Measurements from ENCODE around the gene MPZL2.

DNA sequence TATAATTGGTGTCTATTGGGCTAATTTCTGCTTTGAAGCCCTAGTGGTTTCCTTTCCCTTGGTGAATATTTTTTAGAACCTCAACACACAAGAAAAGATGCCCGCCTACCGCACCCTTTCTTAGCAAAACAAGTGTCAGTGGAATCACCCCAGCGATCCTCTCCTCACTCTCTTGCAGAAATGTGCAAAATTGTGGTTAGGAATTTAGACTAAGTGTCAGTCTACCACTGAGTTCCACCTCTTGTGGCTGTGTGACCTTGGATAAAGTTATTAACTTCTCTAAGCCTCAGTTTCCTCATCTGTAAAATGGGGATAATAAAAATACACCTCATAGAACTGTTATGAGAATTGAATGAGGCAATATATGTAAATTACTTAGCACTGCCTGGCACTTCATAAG is 34.0 kb downstream of the MPZL2 start:
- TF ChIP-seq POLR2A (IDR thresholded peaks at IDR 0.05) = no peak
- TF ChIP-seq, protein P1, sequence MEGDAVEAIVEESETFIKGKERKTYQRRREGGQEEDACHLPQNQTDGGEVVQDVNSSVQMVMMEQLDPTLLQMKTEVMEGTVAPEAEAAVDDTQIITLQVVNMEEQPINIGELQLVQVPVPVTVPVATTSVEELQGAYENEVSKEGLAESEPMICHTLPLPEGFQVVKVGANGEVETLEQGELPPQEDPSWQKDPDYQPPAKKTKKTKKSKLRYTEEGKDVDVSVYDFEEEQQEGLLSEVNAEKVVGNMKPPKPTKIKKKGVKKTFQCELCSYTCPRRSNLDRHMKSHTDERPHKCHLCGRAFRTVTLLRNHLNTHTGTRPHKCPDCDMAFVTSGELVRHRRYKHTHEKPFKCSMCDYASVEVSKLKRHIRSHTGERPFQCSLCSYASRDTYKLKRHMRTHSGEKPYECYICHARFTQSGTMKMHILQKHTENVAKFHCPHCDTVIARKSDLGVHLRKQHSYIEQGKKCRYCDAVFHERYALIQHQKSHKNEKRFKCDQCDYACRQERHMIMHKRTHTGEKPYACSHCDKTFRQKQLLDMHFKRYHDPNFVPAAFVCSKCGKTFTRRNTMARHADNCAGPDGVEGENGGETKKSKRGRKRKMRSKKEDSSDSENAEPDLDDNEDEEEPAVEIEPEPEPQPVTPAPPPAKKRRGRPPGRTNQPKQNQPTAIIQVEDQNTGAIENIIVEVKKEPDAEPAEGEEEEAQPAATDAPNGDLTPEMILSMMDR (IDR thresholded peaks at IDR 0.05) = no peak
- TF ChIP-seq EP300 (IDR thresholded peaks at IDR 0.05; ENCODE audit: low read depth) = no peak

Measured in transverse colon (tissue), 3 donors.